Measurements from ENCODE around the gene PLOD2. TPM values are rescaled to one million over a fixed set of nuclear protein-coding genes. Genes with fewer than 3 reads are reported as not detected.

PLOD2 gene
- total RNA-seq, 1 donor from 2014 or later: 29.2 TPM

- H3K9me3 ChIP-seq (ENCODE audit: low read depth): no peaks in the 10 kb centered on the region
- no peaks in the 10 kb centered on the region for H3K27me3 ChIP-seq
- no peaks in the 10 kb centered on the region for H3F3A ChIP-seq (ENCODE audit: low read depth)
- no peaks in the 10 kb centered on the region for H3K4me1 ChIP-seq
- Mint-ChIP-seq H3K27me3 (ENCODE audit: insufficient read depth, low read depth) (no peaks in the 10 kb centered on the region), H3K27ac (no peak overlapping the region), H3K4me1 (peaks cover 4% of the 10 kb centered on the region), H3K36me3 (no peaks in the 10 kb centered on the region), H3K9me3 (no peaks in the 10 kb centered on the region), H3K4me3 (no peak overlapping the region)
- TF ChIP-seq EZH2 (IDR thresholded peaks at IDR 0.05) (no peak), CTCF (IDR thresholded peaks at IDR 0.05) (no peak), EZH2phosphoT487 (IDR thresholded peaks at IDR 0.05) (no peak)
- no peaks in the 10 kb centered on the region for H3K79me2 ChIP-seq (ENCODE audit: low read depth)
- H3K36me3 ChIP-seq: no peaks in the 10 kb centered on the region
- no peak overlapping the region for H3K4me3 ChIP-seq
- no peak overlapping the region for H3K4me2 ChIP-seq
- H3K27ac ChIP-seq: no peak overlapping the region
- no peak overlapping the region for H2AFZ ChIP-seq (replicated peaks)
- H4K20me1 ChIP-seq (ENCODE audit: low read depth): no peaks in the 10 kb centered on the region
- no peak overlapping the region for H3K9ac ChIP-seq
- DNase-seq (ENCODE audit: low spot score): no peak
Measured at GRCh38 chr3:146129750-146130149, 31.2 kb downstream of the PLOD2 start.

- Histone ChIP-seq H3K4me1 (no peaks in the 10 kb centered on the region), H2AFZ (replicated peaks) (no peak overlapping the region), H3K9ac (no peak overlapping the region), H3K9me3 (ENCODE audit: low read depth) (no peaks in the 10 kb centered on the region), H3K27me3 (no peaks in the 10 kb centered on the region), H3K36me3 (no peaks in the 10 kb centered on the region), H4K20me1 (ENCODE audit: low read depth) (no peaks in the 10 kb centered on the region), H3K4me3 (no peak overlapping the region), H3F3A (ENCODE audit: low read depth) (no peaks in the 10 kb centered on the region), H3K4me2 (no peak overlapping the region), H3K27ac (no peak overlapping the region), H3K79me2 (ENCODE audit: low read depth) (no peaks in the 10 kb centered on the region)
- DNase-seq (ENCODE audit: low spot score): no peak
- Mint-ChIP-seq H3K27ac (no peak overlapping the region), H3K4me3 (no peak overlapping the region), H3K27me3 (ENCODE audit: insufficient read depth, low read depth) (no peaks in the 10 kb centered on the region), H3K9me3 (no peaks in the 10 kb centered on the region), H3K36me3 (no peaks in the 10 kb centered on the region), H3K4me1 (no peaks in the 10 kb centered on the region)
- TF ChIP-seq EZH2 (IDR thresholded peaks at IDR 0.05): no peak
- no peak for TF ChIP-seq CTCF (IDR thresholded peaks at IDR 0.05)
- TF ChIP-seq EZH2phosphoT487 (IDR thresholded peaks at IDR 0.05): no peak
Measured at GRCh38 chr3:146128939-146129338, 32.0 kb downstream of the PLOD2 start.

- no peaks in the 10 kb centered on the region for H3K9me3 Mint-ChIP-seq
- no peaks in the 10 kb centered on the region for H3F3A ChIP-seq (ENCODE audit: low read depth)
- no peaks in the 10 kb centered on the region for H3K27me3 ChIP-seq
- H3K36me3 ChIP-seq: no peaks in the 10 kb centered on the region
- no peak overlapping the region for H3K27ac Mint-ChIP-seq
- no peak for DNase-seq (ENCODE audit: low spot score)
- no peaks in the 10 kb centered on the region for H3K36me3 Mint-ChIP-seq
- no peaks in the 10 kb centered on the region for H3K4me1 Mint-ChIP-seq
- TF ChIP-seq EZH2 (IDR thresholded peaks at IDR 0.05): no peak
- TF ChIP-seq CTCF (IDR thresholded peaks at IDR 0.05): no peak
- TF ChIP-seq EZH2phosphoT487 (IDR thresholded peaks at IDR 0.05): no peak
- H3K4me3 Mint-ChIP-seq: no peak overlapping the region
- H3K9ac ChIP-seq: no peak overlapping the region
- H3K4me2 ChIP-seq: no peak overlapping the region
- no peaks in the 10 kb centered on the region for H3K27me3 Mint-ChIP-seq (ENCODE audit: insufficient read depth, low read depth)
- no peaks in the 10 kb centered on the region for H3K79me2 ChIP-seq (ENCODE audit: low read depth)
- H3K4me1 ChIP-seq: no peaks in the 10 kb centered on the region
- H4K20me1 ChIP-seq (ENCODE audit: low read depth): no peaks in the 10 kb centered on the region
- no peak overlapping the region for H2AFZ ChIP-seq (replicated peaks)
- H3K27ac ChIP-seq: no peak overlapping the region
- no peak overlapping the region for H3K4me3 ChIP-seq
- no peaks in the 10 kb centered on the region for H3K9me3 ChIP-seq (ENCODE audit: low read depth)
Measured at GRCh38 chr3:146128179-146128578, 32.8 kb downstream of the PLOD2 start.
